HG03039 (cell line): ENCODE measurements around the gene ARL6IP5.

Experiments
- ATAC-seq: cut with Tn5 transposase; IDR thresholded peaks from one replicate; pipeline ENCODE4 v1.9.1; 2021; ENCODE audit warnings: mild to moderate bottlenecking, moderate library complexity; ENCODE audit not compliant: unreplicated experiment

The ARL6IP5 gene

DNA sequence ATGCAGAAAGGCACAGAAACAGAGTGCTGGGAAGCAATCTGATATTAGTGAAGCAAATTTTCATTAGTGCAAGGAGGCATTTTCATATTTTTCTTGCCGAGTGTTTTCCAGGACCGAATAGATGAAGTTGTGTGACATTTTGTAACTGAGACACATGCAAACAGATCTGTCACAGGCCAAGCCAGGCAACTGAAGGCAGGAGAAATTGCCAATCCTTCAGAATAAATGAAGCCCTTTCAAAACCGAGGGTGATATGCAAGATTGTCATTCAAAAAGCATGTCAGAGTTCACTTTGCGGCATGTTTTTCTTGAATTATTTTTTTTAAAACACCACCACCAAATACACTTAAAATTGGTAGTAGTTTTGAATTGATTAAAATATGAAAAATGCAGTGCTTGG lies 31.4 kb downstream of the ARL6IP5 start:
- ATAC-seq, result no peak

DNA sequence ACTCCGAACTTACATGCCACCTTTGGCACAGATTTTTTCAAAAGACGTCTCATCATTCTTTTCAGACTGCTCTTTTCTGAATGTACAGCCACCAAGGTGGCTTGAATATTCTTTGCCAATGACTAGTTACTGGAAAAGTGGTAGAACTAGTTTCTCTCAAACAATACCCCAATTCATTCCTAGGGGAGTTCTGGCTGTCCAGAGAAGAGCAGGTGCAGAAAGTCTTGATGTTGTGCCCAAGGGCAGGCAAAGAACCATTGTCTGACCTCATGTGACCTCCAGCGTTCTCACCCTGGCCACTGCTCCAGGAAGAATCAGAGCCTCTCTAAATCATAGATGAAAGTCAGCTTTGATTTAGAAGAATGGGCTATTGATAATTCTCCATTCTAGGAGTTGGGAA lies 32.2 kb downstream of the ARL6IP5 start:
- ATAC-seq, result no peak

DNA sequence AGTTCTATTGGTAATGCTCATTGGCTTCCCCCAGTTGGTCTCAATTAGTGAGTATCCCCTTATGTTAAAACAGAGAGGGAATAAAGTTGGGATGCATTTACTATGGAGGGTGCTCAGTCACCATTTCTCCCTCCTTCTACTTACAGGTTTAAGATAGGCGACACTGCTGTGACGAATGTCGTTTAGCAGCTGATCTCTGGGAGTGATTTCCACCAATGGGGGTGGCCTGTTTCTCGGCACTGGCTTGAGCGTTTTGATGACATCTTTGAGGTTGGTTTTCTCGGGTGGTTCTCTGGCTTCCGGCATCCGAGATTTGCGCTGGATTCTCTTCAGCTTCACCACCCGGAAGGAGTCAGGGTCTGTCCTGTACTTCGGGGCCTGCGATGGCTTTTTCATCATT lies 33.8 kb downstream of the ARL6IP5 start:
- no peak for ATAC-seq

DNA sequence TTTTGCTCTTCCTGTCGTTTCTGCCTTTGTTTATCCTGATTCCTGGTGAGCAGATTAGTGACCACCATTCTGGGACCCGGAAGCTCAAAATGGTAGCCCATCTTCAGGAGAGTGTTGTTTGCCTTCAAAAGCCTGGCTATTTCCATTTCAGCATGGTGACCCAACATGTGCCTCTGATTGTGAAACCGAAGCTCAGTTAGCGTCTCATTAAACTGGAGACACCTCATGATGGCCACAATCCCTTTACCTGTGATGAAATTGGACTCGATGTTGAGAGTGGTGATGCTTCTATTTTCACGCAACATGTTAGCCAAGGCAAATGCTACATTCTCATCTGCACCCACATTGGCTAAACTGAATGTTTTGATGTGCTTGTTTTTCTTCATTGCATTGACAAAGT lies 34.4 kb downstream of the ARL6IP5 start:
- no peak for ATAC-seq

DNA sequence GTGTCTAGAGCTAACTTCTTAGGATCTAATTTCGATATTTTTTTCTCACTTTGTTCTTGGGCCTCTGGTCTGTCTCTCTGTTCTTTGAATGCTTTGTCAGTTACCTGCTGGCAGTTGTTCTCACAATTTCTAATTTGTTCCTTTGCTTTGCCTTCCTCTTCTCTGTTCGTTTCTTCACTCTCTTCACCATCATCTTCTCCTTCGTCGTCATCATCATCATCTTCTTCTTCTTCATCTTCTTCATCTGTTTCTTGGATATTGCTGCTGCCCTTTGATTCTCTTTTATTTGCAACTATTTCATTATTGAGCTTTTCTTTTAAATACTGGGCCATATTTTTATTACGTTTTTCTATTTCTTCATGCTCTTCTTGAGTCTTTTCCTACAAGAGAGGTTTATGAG lies 34.9 kb downstream of the ARL6IP5 start:
- no peak for ATAC-seq

DNA sequence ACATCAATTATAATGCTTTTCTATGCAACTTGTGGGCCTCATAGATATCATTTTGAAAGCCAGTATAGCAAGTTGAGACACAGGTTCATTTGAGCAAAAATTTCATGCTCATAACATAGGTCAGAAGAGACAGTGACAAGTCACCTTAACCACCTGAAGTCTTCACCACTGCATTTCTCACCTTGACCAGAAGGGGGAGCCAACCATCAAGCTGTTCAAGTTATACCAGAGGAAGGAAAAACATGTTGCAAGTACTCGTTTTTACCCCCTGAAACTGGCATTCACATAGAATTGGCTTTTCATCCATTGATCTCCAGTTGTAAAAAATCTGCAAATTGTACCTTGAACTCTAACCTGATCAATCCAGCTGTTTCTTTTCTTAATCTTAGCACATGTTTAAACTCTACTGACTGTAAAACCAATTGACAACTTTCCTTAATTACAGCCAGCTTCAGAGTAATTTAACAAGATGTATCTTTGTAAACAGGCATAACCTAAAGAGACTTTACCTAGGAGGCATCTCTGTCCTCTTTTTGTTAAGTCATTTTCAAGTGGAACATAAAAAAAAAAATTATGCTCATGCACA lies 36.2 kb downstream of the ARL6IP5 start:
- ATAC-seq, result peak; percentile 68

DNA sequence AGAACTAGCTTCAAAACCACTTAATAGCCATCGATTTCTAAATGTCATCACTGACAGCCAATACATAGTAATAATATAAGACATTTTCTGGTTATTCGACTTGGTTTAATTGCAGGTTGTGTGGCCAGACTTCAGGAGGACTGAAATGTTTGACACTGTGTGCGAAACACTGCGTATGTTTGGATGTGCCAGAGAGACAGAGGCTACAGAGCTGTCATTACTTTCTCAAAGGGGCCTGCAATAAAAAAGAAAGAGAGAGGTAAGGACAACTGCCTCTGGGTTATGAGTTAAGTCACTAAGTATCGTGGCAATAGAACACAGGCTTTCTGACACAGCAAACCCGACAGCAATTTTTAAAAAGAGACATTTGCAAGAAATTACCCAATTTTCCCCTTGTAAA lies 36.8 kb downstream of the ARL6IP5 start:
- ATAC-seq, result no peak

DNA sequence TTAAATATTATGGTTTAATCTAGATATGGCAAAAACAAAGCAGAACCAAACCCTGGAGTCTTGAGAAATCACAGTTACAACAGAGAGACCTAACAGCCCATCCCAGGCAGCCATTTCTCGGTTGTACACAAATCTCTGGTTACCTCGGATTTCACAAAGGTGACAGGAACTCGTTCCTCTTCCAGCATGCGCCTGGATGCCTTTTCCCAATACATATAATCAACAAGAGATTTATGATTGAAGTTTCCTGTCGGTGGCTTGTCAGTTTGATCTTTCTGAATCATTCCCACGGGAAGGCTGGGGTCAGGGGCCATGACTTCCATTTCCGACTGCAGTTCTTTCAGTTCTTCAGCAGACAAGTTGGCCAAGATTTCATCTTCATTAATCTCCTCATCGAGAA lies 37.2 kb downstream of the ARL6IP5 start:
- no peak for ATAC-seq

DNA sequence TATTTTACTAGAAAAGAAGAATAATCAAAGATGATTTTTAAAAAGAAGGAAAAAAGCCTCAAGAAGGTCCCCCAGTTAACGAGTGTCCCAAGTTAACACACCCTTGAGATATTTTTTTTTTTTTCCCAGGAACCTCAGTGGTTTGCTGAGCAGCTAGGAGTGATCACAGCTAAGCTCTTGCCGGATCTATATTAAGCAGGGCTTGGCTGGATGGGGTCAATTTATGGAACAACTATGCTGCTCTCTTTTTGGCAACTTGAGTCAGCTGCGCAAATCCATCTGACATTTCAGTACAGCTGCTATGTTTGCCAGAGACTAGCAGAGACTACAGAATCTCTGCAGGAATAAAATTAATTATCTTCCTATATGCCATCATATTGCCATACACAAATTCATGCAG lies 37.7 kb downstream of the ARL6IP5 start, which contains the start of gene LMOD3:
Gene LMOD3 (minus strand): TSS at position 193 of the 400 bp plus-strand sequence. CDS start 209 bp downstream, outside the sequence.
- ATAC-seq, result no peak

DNA sequence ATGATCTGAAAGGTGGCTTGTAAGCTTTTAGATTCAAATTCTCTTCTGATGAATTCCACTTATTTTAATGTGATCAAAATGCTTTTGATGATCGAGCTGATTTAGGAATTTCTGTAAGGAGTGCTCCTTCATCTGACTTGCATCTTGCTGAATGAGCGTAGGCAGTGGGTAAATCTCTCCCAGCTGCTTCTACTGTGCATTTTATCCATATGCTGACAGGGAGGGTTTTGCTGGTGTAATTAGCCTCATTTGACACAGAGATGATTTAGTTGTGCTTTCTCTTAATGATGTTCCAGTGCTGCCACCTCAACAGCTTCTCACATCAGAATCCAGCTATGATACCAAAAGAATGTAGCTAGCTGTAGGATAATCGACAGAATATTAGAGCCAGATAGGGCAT lies 41.5 kb downstream of the ARL6IP5 start:
- no peak for ATAC-seq

DNA sequence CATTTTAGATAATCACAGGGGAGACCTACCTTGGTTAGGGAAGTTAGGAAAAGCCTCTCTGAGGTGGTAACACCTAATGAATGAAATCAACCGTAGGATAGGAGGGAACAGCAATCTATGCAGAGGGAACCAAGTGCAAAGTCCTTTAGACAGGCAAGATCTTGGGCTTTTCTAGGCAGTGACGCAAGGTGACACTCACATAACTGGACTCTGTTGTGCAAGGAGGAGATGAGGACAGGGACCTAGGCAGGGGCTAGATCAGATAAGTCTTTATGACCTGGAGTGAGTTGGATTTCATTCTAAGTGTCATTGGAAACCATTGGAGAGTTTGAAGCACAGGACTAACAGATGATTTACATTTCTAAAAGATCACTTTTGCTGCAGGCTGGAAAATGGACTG lies 42.3 kb downstream of the ARL6IP5 start:
- ATAC-seq, result no peak

DNA sequence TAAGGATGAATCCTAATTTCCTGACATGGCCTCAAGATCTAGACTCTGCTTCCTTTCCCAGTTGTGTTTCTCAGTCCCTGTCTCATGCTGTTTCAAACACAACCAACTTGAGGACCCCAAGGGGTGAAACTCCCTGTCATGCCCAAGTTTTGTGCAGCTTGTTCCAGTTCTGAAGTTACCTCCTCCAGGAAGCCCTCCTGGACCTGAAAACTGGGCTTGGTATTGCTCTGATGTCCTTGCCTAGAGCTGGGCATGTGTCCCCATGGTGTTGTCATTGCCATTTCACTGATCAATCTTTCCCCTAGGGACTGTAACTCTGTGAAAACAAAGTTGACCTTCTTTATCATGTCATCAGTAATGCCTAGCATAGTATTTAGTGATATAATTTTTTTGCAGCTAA lies 43.8 kb downstream of the ARL6IP5 start:
- ATAC-seq, result no peak

DNA sequence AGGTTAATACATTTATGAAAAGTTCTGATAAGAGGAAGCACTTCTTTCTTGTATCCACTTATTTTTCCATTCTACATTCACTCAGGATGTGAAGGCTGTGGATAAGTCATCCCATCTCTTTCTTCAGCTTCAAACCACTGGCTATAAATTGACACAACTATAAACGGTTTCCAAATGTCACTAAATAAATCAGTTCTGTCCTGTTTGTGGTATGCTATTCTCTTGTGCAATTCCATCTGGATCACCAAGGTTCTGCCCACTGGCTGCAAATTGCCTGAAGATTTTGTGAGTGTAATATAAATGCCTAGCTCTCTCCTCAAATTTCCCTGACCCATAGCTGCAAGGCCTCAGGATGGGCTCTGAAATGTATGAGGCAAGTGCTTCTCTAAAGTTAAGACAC lies 44.8 kb downstream of the ARL6IP5 start:
- ATAC-seq, result no peak

DNA sequence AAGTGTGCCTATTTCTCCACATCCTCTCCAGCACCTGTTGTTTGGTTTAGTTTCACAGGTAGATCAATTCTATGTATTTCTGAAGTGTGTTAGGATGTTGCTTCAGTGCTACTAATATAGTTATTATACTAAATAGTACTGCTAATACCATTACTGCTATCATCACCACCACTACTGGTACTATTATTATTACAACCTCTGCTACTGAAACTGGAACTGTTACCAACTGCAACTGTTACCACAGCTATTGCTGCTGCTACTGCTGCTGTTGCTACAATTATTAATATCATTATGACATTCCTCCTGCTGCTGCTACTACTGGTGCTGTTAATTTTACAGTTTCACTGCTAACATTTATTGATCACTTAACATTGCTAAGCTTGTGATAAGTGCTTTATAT lies 46.0 kb downstream of the ARL6IP5 start:
- peak; percentile 93 for ATAC-seq

DNA sequence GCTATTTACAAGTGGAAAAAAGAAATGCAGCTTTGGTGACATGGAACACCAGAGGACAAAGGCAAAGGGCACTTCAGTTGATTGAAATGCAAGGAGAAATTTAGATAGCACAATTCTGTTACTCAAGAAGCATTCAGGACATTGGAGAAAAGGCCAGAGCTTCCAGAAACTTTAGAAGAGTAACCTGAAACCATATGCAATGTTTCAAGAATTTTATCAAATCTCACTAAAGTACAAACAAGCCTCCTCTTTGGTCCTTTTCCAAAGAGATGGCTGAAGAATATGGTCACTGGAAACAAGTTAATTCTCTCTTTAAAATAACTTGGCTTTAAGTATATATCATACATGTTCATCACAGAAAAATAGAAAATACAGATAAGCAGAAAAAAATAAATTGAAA lies 52.3 kb downstream of the ARL6IP5 start:
- ATAC-seq, result no peak

DNA sequence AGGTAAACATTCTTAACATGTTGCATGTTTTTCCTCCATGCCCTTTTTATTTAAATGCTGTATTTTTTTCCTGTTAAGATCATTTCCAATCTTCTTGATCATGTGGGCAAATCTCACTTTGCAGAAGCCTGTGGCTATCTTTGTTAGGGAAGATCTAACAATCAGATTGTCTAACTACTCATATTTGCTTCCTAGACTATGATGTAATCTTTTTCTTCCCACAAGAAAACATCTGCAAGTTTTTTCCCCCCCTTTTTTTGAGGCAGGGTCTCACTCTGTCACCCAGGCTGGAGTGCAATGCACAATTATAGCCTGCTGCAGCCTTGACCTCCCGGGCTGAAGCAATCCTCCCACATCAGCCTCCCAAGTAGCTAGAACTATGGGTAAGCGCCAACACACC lies 52.7 kb downstream of the ARL6IP5 start:
- no peak for ATAC-seq

DNA sequence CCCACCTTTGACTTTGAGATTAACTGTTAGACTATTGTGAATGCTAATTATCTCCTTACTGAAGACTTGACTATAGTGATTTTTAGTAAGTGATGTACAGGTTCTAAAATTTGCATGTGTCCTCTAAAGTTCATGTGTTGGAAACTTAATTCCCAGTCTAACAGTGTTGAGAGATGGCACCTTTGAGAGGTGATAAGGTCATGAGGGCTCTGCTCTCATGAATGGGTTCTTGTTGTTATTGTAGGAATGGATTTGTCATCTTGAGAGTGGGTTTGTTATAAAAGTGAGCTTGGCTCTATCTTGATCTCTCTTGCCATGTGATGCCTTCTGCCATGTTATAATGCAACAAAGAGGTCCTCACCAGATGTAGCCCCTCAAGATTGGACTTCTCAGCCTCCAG lies 56.6 kb downstream of the ARL6IP5 start:
- no peak for ATAC-seq

DNA sequence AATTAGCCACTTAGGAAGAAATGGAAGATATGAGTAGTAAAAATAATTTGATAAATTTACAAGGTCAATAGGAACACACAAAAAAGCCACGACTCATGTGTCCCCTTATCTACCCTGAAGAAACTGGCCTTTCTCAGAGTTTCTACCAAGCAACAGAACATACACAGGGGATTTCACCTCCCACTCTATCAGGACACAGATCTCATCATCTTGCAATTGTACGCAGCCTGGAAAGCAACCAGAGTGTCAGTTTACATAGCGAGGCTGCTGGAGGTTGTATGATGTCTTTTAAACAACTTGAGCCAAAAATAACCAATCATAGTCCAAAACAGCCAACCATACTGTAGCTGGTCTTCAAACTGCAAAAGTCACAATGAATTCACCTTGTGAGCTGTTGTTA lies 57.4 kb downstream of the ARL6IP5 start:
- ATAC-seq, result no peak

DNA sequence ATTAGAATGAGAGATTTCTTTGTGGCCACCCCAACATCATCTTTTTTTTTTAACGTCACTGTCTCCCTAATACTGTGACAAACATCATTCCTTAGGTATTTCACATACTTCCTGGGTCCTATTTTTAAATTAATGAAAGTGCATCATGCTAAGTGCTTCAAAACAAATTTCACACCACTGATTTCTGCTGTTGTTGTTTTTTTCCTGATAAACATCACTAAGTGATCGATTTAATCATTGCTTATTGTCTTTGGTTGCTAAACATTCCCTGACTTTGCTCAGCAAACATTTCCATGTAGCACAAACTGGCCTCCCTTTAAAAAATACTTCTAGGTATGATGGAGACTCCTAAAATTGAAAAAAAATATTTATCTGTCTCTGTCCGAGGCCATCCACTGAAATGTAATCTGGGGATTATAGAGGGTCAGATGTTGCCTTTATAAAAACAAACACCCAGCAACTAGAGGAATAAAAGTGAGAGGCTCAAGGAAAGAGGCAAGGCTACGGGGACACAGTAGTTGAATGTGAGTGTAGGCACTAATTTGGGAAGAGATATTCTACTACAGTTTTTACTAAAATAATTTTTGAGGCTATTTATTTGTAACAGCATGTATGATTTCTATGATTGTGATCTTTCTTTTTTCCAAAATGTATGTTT lies 58.2 kb downstream of the ARL6IP5 start:
- ATAC-seq, result no peak

DNA sequence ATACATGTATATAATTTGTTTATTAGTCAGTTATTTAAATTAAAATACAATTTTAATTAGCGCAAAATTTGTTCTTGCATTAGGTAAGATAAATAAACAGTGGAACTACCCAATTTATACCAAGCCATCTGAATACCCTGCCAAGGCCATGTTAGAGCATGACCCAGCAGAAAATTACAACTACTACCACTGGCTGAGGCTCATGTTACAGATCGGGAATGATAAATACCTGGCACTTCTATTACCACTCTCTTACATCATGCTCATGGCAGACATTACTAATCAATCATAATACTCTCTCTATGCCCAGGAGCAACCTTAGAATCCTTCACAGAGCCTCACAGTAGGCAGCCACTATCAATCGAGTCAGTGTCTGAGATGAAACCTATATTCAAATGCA lies 58.9 kb downstream of the ARL6IP5 start:
- ATAC-seq, result no peak

DNA sequence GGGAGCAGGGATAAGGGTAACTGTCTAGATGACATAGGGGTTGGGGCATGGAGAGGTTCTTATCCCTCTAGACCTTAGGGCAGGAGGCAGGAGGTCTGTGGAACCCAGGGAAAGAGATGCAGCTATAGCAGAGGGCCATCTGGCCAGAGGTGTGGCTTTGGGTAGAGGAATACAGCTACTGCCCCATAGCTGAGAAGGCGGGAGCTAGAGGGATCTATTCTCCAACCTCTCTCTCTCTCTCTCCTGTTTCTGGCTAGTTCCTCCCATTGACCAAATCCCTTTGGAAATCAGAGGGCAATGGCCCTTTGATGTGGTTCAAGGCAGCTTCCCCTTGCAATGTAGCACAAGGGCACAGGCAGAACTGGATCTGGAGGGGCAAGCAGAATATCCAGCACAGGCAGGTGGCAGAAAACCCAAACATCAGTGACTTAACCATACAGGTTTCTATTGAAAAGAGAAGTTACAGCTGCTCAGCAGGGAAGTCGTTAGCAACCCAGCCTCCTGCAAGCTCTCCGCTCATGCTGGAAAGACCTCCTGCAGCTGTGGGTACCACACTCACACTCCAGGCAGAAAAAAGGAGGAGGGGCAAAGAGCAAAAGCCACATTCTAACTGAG lies 60.0 kb downstream of the ARL6IP5 start:
- no peak for ATAC-seq

DNA sequence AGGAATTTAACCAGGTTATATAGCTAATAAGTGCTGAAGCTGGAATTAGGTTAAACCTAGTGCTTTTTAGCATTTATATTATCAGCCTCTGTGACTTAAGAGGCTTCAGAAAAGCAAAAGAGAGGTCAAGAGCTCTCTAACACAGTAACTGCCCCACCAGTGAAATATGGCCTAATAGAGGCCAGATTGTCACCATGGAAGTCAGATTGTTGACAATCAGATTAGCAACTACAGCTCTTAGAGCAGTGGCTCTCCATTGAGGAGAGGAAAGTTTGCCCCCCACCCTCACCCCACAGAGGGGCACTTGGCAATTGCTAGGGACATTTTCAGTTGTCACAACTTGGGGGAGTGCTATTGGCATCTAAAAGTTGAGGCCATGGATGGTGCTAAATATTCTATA lies 61.0 kb downstream of the ARL6IP5 start:
- no peak for ATAC-seq

DNA sequence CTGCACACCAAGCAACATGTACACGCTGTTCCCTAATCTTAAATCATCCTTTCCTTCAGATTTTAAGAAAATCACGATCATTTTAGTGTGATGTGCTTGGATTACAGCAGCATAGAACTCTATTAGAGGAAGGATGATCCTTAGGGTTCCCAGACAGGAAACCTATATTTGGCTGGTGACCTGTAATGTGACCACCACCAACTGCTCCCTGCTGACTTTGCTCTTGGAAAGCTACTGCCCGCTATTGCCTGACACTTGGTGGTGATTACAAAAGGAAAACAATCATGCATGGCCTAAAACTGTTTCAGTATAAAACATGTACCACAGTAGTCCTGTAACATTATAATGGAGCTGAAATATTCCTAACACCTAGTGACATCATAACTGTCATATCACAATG lies 64.8 kb downstream of the ARL6IP5 start:
- no peak for ATAC-seq
